ENCODE data around the gene TTC7B.

DNA sequence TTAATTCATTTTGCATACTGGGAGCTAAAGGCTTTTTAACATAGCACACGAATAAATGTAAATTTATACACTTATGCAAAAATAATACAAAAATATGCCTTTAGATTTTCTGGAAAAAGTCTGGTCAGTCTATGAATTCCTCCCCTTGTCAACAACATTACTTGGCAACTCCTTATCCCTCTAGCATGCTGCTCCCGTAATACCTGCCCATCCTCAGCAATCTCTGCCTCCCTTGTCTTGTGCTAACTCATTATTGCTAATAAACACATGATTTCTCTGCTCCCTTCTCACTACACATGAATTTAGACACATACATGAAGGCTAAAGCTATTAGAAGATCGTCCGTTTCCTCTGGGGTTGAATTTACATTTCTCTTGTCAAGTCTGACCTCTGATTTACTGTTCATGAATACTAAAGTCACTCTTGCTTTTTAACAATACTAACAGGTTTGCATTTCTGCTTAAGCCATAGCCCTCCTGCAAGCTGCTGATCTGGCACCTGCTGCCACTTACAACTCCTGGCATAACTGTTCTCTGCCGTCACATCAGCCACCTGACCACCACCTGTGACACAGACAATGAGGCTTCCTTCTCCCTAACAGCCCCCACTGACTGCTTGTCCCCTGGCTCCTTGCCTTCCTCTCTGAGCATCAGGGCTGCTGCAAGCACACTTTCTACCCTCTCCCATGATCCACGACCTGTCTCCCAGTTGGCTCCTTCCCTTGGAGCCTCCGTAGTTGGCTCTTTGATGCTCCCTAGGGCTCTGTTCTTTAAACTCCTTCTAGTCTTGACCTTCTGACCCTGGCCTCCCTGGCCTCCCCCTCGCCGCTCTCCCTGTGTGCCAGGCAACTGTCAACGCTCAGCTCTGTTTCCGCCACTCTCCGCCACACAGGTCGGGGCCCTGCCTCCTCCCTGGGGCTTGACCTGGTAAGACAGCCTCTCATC, 241.8 kb downstream of the TTC7B start:
- TF ChIP-seq, protein P1, sequence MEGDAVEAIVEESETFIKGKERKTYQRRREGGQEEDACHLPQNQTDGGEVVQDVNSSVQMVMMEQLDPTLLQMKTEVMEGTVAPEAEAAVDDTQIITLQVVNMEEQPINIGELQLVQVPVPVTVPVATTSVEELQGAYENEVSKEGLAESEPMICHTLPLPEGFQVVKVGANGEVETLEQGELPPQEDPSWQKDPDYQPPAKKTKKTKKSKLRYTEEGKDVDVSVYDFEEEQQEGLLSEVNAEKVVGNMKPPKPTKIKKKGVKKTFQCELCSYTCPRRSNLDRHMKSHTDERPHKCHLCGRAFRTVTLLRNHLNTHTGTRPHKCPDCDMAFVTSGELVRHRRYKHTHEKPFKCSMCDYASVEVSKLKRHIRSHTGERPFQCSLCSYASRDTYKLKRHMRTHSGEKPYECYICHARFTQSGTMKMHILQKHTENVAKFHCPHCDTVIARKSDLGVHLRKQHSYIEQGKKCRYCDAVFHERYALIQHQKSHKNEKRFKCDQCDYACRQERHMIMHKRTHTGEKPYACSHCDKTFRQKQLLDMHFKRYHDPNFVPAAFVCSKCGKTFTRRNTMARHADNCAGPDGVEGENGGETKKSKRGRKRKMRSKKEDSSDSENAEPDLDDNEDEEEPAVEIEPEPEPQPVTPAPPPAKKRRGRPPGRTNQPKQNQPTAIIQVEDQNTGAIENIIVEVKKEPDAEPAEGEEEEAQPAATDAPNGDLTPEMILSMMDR (conservative IDR thresholded peaks at IDR 0.05; ENCODE audit: low read depth in 2 of 2): no peak
- TF ChIP-seq EZH2phosphoT487 (IDR thresholded peaks at IDR 0.05; ENCODE audit: unreplicated experiment): no peak
- no peak for TF ChIP-seq JUNB (IDR thresholded peaks at IDR 0.05; ENCODE audit: unreplicated experiment)
- no peak for TF ChIP-seq EZH2 (IDR thresholded peaks at IDR 0.05; ENCODE audit: low read depth, unreplicated experiment)
- TF ChIP-seq, protein P2, sequence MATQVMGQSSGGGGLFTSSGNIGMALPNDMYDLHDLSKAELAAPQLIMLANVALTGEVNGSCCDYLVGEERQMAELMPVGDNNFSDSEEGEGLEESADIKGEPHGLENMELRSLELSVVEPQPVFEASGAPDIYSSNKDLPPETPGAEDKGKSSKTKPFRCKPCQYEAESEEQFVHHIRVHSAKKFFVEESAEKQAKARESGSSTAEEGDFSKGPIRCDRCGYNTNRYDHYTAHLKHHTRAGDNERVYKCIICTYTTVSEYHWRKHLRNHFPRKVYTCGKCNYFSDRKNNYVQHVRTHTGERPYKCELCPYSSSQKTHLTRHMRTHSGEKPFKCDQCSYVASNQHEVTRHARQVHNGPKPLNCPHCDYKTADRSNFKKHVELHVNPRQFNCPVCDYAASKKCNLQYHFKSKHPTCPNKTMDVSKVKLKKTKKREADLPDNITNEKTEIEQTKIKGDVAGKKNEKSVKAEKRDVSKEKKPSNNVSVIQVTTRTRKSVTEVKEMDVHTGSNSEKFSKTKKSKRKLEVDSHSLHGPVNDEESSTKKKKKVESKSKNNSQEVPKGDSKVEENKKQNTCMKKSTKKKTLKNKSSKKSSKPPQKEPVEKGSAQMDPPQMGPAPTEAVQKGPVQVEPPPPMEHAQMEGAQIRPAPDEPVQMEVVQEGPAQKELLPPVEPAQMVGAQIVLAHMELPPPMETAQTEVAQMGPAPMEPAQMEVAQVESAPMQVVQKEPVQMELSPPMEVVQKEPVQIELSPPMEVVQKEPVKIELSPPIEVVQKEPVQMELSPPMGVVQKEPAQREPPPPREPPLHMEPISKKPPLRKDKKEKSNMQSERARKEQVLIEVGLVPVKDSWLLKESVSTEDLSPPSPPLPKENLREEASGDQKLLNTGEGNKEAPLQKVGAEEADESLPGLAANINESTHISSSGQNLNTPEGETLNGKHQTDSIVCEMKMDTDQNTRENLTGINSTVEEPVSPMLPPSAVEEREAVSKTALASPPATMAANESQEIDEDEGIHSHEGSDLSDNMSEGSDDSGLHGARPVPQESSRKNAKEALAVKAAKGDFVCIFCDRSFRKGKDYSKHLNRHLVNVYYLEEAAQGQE (IDR thresholded peaks at IDR 0.05; ENCODE audit: unreplicated experiment): no peak
- no peak for TF ChIP-seq POLR2AphosphoS5 (IDR thresholded peaks at IDR 0.05; ENCODE audit: low read depth)
- no peak for TF ChIP-seq CREB1 (CRISPR knock-in tag; IDR thresholded peaks at IDR 0.05; ENCODE audit: low read depth)
- TF ChIP-seq ZNF331 (CRISPR knock-in tag; IDR thresholded peaks at IDR 0.05; ENCODE audit: low read depth): no peak

Measured in GM23338 (cell line).